GM12878 (cell line): Measurements from ENCODE around the gene TLL1. TPM values are rescaled to one million over a fixed set of nuclear protein-coding genes. Genes with fewer than 3 reads are reported as not detected.

Experiments
- ATAC-seq: fragments of 200-7000 bp; cut with Tn5 transposase; 3 replicates; pipeline ENCODE4 v1.9.1; 2020; ENCODE audit warnings: mild to moderate bottlenecking, moderate library complexity
- BruUV-seq: library from RNA; stranded (reverse); fragments of 400-500 nt; replicated peaks from 2 replicates; lab custom pipeline; 2021; lab: Mats Ljungman, UMichigan
- CTCF ChIA-PET: fragments of 300-600 bp; sonication (Branson Sonifier 250); formaldehyde crosslinking; extraction: SDS; loops from one replicate; lab custom pipeline; 2021; ENCODE audit warnings: inconsistent platforms; lab: Yijun Ruan, JAX
- POLR2A ChIA-PET: fragments of 350-600 bp; formaldehyde crosslinking; extraction: SDS; loops from one replicate; lab custom pipeline; 2021; ENCODE audit warnings: inconsistent platforms; lab: Charles Lee
- RAD21 ChIA-PET: fragments of 300-600 bp; sonication (Branson Sonifier 250); formaldehyde crosslinking; loops from one replicate; lab custom pipeline; 2023; ENCODE audit warnings: antibody characterized with exemption; ENCODE audit not compliant: unreplicated experiment; lab: Charles Lee
- SMC1A ChIA-PET: fragments of 300-600 bp; sonication (Branson Sonifier 250); formaldehyde crosslinking; loops from one replicate; lab custom pipeline; 2023; ENCODE audit not compliant: unreplicated experiment, uncharacterized antibody; lab: Charles Lee
- DNase-seq: peaks from one replicate; pipeline ENCODE4 v3.0.0-alpha.2; 2011; ENCODE audit warnings: low read depth, low spot score
- FAIRE-seq: peaks from 3 replicates; lab custom pipeline; 2011; peaks lifted over from hg19 to GRCh38; lab: Jason Lieb, UNC
- H2AFZ ChIP-seq: 2 replicates; pipeline ENCODE4 v1.6.0; 2011; ENCODE audit warnings: low read depth, low read length, control low read depth; ENCODE audit not compliant: control insufficient read depth
- H3K27ac ChIP-seq: 2 replicates; pipeline ENCODE4 v1.5.1; 2011; ENCODE audit warnings: control low read depth; ENCODE audit not compliant: control insufficient read depth, insufficient read depth
- H3K27me3 ChIP-seq, 2 experiments: replicated peaks in 1 of 2; 2 replicates each; pipeline versions ENCODE4 v1.6.0 to v1.6.1; 2011; ENCODE audit warnings: low read length in 1 of 2; ENCODE audit not compliant: control insufficient read depth in 2 of 2, insufficient read depth in 2 of 2
- H3K36me3 ChIP-seq, 2 experiments: 2 replicates each; pipeline ENCODE4 v1.5.1; 2011; ENCODE audit warnings: low read length in 1 of 2; ENCODE audit not compliant: control insufficient read depth in 2 of 2, insufficient read depth in 2 of 2
- H3K4me1 ChIP-seq: 2 replicates; pipeline ENCODE4 v1.6.1; 2011; ENCODE audit warnings: mild to moderate bottlenecking, low read length, moderate library complexity, mixed read lengths; ENCODE audit not compliant: control insufficient read depth, insufficient read depth
- H3K4me2 ChIP-seq: 2 replicates; pipeline ENCODE4 v1.6.0; 2011; ENCODE audit warnings: control low read depth; ENCODE audit not compliant: control insufficient read depth, insufficient read depth
- H3K4me3 ChIP-seq: fragments of 200-600 bp; sonication (generic); 2 replicates; pipeline ENCODE4 v1.5.1; 2016
- H3K79me2 ChIP-seq: 2 replicates; pipeline ENCODE4 v1.6.0; 2011; ENCODE audit warnings: low read length; ENCODE audit not compliant: control insufficient read depth, insufficient read depth
- H3K9ac ChIP-seq: 2 replicates; pipeline ENCODE4 v1.8.0; 2011; ENCODE audit warnings: low read length, control low read depth, mixed read lengths; ENCODE audit not compliant: control insufficient read depth, insufficient read depth
- H3K9me3 ChIP-seq: replicated peaks from 3 replicates; pipeline ENCODE4 v1.5.1; 2011; ENCODE audit warnings: mild to moderate bottlenecking, low read length; ENCODE audit not compliant: control insufficient read depth, insufficient read depth
- H4K20me1 ChIP-seq: 2 replicates; pipeline ENCODE4 v1.6.0; 2011; ENCODE audit not compliant: control insufficient read depth, insufficient read depth
- ASH2L ChIP-seq: fragments of 300-600, 200-600 bp; sonication (generic); IDR thresholded peaks from 2 replicates; pipeline ENCODE4 v1.6.1; 2017; ENCODE audit warnings: low read depth, mild to moderate bottlenecking, borderline replicate concordance
- ATF2 ChIP-seq: IDR thresholded peaks from 2 replicates; pipeline ENCODE4 v1.6.1; 2012; ENCODE audit warnings: low read length, inconsistent platforms
- CBX3 ChIP-seq: fragments of 200-600 bp; sonication (generic); IDR thresholded peaks from 2 replicates; pipeline ENCODE4 v1.6.1; 2016; ENCODE audit warnings: low read depth, borderline replicate concordance
- CHD2 ChIP-seq: IDR thresholded peaks from 2 replicates; pipeline ENCODE4 v1.6.1; 2011; ENCODE audit warnings: low read depth, low read length, improper control_type of control experiment, borderline replicate concordance
- CREM ChIP-seq: IDR thresholded peaks from 2 replicates; pipeline ENCODE4 v1.6.1; 2014; ENCODE audit warnings: antibody characterized with exemption, low read depth
- E4F1 ChIP-seq: fragments of 450-650 bp; IDR thresholded peaks from 2 replicates; pipeline ENCODE4 v1.6.1; 2018; ENCODE audit warnings: borderline replicate concordance, mild to moderate bottlenecking; ENCODE audit not compliant: partially characterized antibody
- FOXM1 ChIP-seq: IDR thresholded peaks from 2 replicates; pipeline ENCODE4 v1.6.1; 2012; ENCODE audit warnings: low read depth, mild to moderate bottlenecking, inconsistent platforms, low read length, moderate library complexity
- GATAD2B ChIP-seq: fragments of 450-650 bp; conservative IDR thresholded peaks from 2 replicates; pipeline ENCODE4 v1.6.1; 2017; ENCODE audit warnings: low read depth, mild to moderate bottlenecking, moderate library complexity
- NFYB ChIP-seq: IDR thresholded peaks from 2 replicates; pipeline ENCODE4 v1.6.1; 2011; ENCODE audit warnings: low read depth, mild to moderate bottlenecking, low read length, improper control_type of control experiment, moderate library complexity; ENCODE audit not compliant: insufficient read depth
- NR2C2 ChIP-seq: IDR thresholded peaks from 2 replicates; pipeline ENCODE4 v1.6.1; 2011; ENCODE audit warnings: borderline replicate concordance, low read depth; ENCODE audit not compliant: control insufficient read depth, insufficient read length
- POLR2A ChIP-seq: IDR thresholded peaks from 2 replicates; pipeline ENCODE4 v1.6.1; 2011; ENCODE audit warnings: low read depth, mild to moderate bottlenecking, low read length
- POLR2AphosphoS5 ChIP-seq: IDR thresholded peaks from 2 replicates; pipeline ENCODE4 v1.6.1; 2011; ENCODE audit warnings: mild to moderate bottlenecking, low read length, inconsistent platforms
- STAT1 ChIP-seq: fragments of 450-650 bp; conservative IDR thresholded peaks from 2 replicates; pipeline ENCODE4 v1.6.1; 2014; ENCODE audit warnings: antibody characterized with exemption, mild to moderate bottlenecking
- TCF3 ChIP-seq: IDR thresholded peaks from 2 replicates; pipeline ENCODE4 v1.6.1; 2012; ENCODE audit warnings: low read depth, mild to moderate bottlenecking, low read length, borderline replicate concordance; ENCODE audit not compliant: insufficient read depth
- WGBS: methylation state at CpG from one replicate; pipeline ENCODE4 v1.1.6; 2016; ENCODE audit warnings: low lambda C conversion rate; ENCODE audit not compliant: insufficient replicate concordance, insufficient coverage; ENCODE audit errors: missing lambda C conversion rate; 5-methylcytosine and 5-hydroxymethylcytosine counted together
- in situ Hi-C: fragments of 300-500 bp; cut with MboI; formaldehyde crosslinking; loops from 9 replicates; pipeline ENCODE4 v1.14.3; 2018; ENCODE audit warnings: mixed read lengths
- intact Hi-C: fragments of 100-400 bp; cut with micrococcal nuclease; formaldehyde crosslinking; loops from one replicate; pipeline ENCODE4 v1.14.2; 2022; ENCODE audit not compliant: unreplicated experiment
- polyA plus RNA-seq, 11 experiments: library from polyadenylated mRNA; depleted of rRNA in 4 of 11; unstranded in 6 of 11; stranded (reverse) in 5 of 11; fragments of >200 nt; fragmentation: Nextera tagmentation in 4 of 11; fragmentation: Illumina TruSeq in 1 of 11; extraction: Ambion mirVana in 4 of 11; extraction: Trizol in 1 of 11; gene quantifications; 1 replicate in 1 of 11; 2 replicates in 10 of 11; pipeline versions ENCODE4 v1.2.1 to v1.2.3, GENCODE V29; 2011 to 2016; ENCODE audit warnings: inconsistent platforms in 2 of 11, missing spikeins in 2 of 11, low read depth in 1 of 11
- total RNA-seq, 4 experiments: library from RNA; depleted of rRNA in 3 of 4; stranded (reverse); fragments of >200 nt in 3 of 4; fragmentation: Illumina TruSeq in 1 of 4; extraction: Trizol in 1 of 4; gene quantifications; 2 replicates each; pipeline versions ENCODE4 v1.2.1 to v1.2.3, GENCODE V29; 2013 to 2021

TLL1 gene
- total and polyA plus RNA-seq, 10 of the 15 experiments (the other 5 are each of a cell fraction or from before 2014, with no cell fraction given): 0.02 to 0.31 (median 0.05) TPM; not detected in 2

- WGBS: 7% methylated on average over 3 of the region's 3 CpGs
- no TSS peak for BruUV-seq
- intact Hi-C loops (no loop called here), in situ Hi-C loops (no loop called here)
- Histone ChIP-seq H3K4me3 (no peak overlapping the region), H3K36me3 (no peaks in the 10 kb centered on the region), H3K27ac (no peak overlapping the region), H3K9ac (no peak overlapping the region), H2AFZ (no peak overlapping the region), H3K27me3 (no peaks in the 10 kb centered on the region), H3K79me2 (no peaks in the 10 kb centered on the region), H3K4me1 (no peaks in the 10 kb centered on the region), H3K9me3 (no peaks in the 10 kb centered on the region), H3K4me2 (no peak overlapping the region)
- SMC1A ChIA-PET: interaction anchor here (0.6 to 1.1 kb wide), 2 partner anchors 10 to 96 kb away, joined by 3 read pairs; no protein-coding TSS in a partner anchor
- no peak for DNase-seq
- POLR2A ChIA-PET: no interaction called here
- CTCF ChIA-PET: no interaction called here
- no peak for ATAC-seq
- RAD21 ChIA-PET: no interaction called here
- FAIRE-seq: no peak
- TF ChIP-seq POLR2AphosphoS5: no peak
- no peak for TF ChIP-seq CHD2
- no peak for TF ChIP-seq POLR2A
- no peak for TF ChIP-seq NR2C2
- TF ChIP-seq FOXM1: no peak
- no peak for TF ChIP-seq STAT1
- no peak for TF ChIP-seq NFYB
- TF ChIP-seq CREM: no peak
- TF ChIP-seq, all 136 proteins: peak for 0
- no peaks in the 10 kb centered on the region for H4K20me1 ChIP-seq
Observed at GRCh38 chr4:165945991-165946390, 73.0 kb downstream of the TLL1 start.

- 20% methylated on average over 3 of the region's 3 CpGs for WGBS
- ATAC-seq: no peak
- in situ Hi-C loops: no loop called here
Observed at GRCh38 chr4:165947019-165947418, 74.0 kb downstream of the TLL1 start.

More at GRCh38 chr4:165947019-165947418, 74.0 kb downstream of the TLL1 start:
- FAIRE-seq (no peak), DNase-seq (no peak)
- H3K36me3 ChIP-seq: no peaks in the 10 kb centered on the region
- H3K27me3 ChIP-seq: no peaks in the 10 kb centered on the region
- RAD21 ChIA-PET: no interaction called here
- intact Hi-C loops: no loop called here
- no peak overlapping the region for H3K4me3 ChIP-seq
- H3K9me3 ChIP-seq: no peaks in the 10 kb centered on the region
- H3K27ac ChIP-seq: no peak overlapping the region
- no peaks in the 10 kb centered on the region for H3K4me1 ChIP-seq
- SMC1A ChIA-PET: interaction anchor here (1.5 kb wide), 1 partner anchor 145 kb away, joined by 3 read pairs; no protein-coding TSS in a partner anchor
- no peak overlapping the region for H2AFZ ChIP-seq
- no peaks in the 10 kb centered on the region for H3K79me2 ChIP-seq
- TF ChIP-seq ASH2L (no peak), STAT1 (no peak), E4F1 (no peak), CBX3 (no peak), POLR2AphosphoS5 (no peak), GATAD2B (no peak), TCF3 (no peak), ATF2 (no peak)
- CTCF ChIA-PET: no interaction called here
- POLR2A ChIA-PET: no interaction called here
- no peaks in the 10 kb centered on the region for H4K20me1 ChIP-seq
- H3K9ac ChIP-seq: no peak overlapping the region
- no TSS peak for BruUV-seq
- H3K4me2 ChIP-seq: no peak overlapping the region
